Choroid plexus epithelial cell (primary cell): Measurements from ENCODE around the gene GRM1.

Source experiments
- DNase-seq: peaks from one replicate; pipeline ENCODE4 v3.0.0-alpha.2; 2010; ENCODE audit warnings: low read depth
- H3K4me3 ChIP-seq: 2 replicates; pipeline ENCODE4 v1.5.1; 2011; ENCODE audit warnings: low read depth, mild to moderate bottlenecking, control low read depth, low read length, moderate library complexity
- CTCF ChIP-seq: conservative IDR thresholded peaks from 2 replicates; pipeline ENCODE4 v1.5.1; 2011; ENCODE audit warnings: low read depth, mild to moderate bottlenecking, control low read depth, inconsistent platforms, low read length, moderate library complexity

The GRM1 gene

GRCh38 chr6:146146836-146147235 is 118.0 kb downstream of the GRM1 start:
- DNase-seq = no peak
- no peak for TF ChIP-seq CTCF

GRCh38 chr6:146149770-146150169 is 120.9 kb downstream of the GRM1 start:
- TF ChIP-seq CTCF = no peak
- no peak overlapping the region for H3K4me3 ChIP-seq

More at GRCh38 chr6:146146836-146147235, 118.0 kb downstream of the GRM1 start:
- no peak overlapping the region for H3K4me3 ChIP-seq

GRCh38 chr6:146153040-146153758 is 124.3 kb downstream of the GRM1 start:
- no peak for TF ChIP-seq CTCF
- DNase-seq = no peak
- no peak overlapping the region for H3K4me3 ChIP-seq

More at GRCh38 chr6:146149770-146150169, 120.9 kb downstream of the GRM1 start:
- no peak for DNase-seq

GRCh38 chr6:146154197-146154596 is 125.3 kb downstream of the GRM1 start:
- DNase-seq = no peak
- no peak for TF ChIP-seq CTCF
- H3K4me3 ChIP-seq = no peak overlapping the region

- TF ChIP-seq CTCF = no peak
- no peak overlapping the region for H3K4me3 ChIP-seq
- DNase-seq = no peak
Measured at GRCh38 chr6:146161664-146162063, 132.8 kb downstream of the GRM1 start.

- TF ChIP-seq CTCF = no peak
- no peak for DNase-seq
- H3K4me3 ChIP-seq = no peak overlapping the region
Measured at GRCh38 chr6:146169872-146170271, 141.0 kb downstream of the GRM1 start.

GRCh38 chr6:146177785-146178184 is 148.9 kb downstream of the GRM1 start:
- DNase-seq = no peak
- H3K4me3 ChIP-seq = no peak overlapping the region
- no peak for TF ChIP-seq CTCF
